CD4-positive, alpha-beta T cell treated with Interleukin-17A for 1 hour (primary cell): ENCODE data around the gene ACSL4.
A peak's percentile ranks its signal among the peaks of the same experiment; 100 is the strongest.
"Not testable (repeated sequence)": the region's sequence is repeated elsewhere in the genome, so short reads cannot be mapped to it uniquely, and the experiment has no call there.

Experiments used
- DNase-seq: peaks from one replicate; pipeline ENCODE4 v3.0.0-alpha.2; 2020

The ACSL4 gene

GRCh38 chrX:109660435-109661143, 72.5 kb downstream of the ACSL4 start:
- DNase-seq = no peak

DNA sequence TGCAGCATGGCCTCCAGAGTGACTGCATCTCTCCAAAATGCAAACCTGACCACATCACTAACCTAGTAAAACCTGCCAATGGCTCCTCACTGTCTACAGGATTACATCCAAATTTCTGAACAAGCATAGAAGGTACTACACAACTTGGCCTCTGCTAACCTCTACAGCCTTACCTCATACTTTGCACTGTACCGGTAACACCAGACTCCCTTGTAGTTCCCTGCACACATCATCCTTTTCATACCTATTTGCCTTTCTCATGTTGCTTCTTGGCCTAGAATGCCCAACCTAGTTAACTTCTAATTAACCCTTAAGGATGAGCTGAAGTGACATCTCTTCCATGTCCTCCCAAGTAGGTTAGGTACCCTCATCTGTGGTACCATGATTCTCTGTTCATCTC, 74.7 kb downstream of the ACSL4 start:
- no peak for DNase-seq

GRCh38 chrX:109657364-109657763, 75.7 kb downstream of the ACSL4 start:
- DNase-seq = not testable (repeated sequence)

DNA sequence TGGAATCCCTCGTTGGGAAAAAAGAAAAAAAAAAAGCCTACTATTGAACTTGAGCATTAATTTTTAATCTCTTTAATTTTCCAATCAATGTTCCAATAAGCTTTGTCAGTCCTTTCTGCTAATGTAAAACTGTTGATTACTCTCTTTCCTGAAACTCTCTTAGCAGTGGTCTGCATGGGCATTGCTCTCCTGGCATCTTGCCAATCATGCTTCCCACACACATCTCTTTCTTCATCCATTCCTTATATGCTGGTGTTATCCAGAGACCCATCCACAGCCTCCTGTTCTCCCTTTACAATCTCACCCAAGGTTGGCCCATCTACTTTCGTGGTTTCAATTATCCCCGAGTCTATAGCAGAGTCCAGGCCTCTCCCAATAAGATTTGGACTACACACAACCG, 76.3 kb downstream of the ACSL4 start:
- DNase-seq = no peak

DNA sequence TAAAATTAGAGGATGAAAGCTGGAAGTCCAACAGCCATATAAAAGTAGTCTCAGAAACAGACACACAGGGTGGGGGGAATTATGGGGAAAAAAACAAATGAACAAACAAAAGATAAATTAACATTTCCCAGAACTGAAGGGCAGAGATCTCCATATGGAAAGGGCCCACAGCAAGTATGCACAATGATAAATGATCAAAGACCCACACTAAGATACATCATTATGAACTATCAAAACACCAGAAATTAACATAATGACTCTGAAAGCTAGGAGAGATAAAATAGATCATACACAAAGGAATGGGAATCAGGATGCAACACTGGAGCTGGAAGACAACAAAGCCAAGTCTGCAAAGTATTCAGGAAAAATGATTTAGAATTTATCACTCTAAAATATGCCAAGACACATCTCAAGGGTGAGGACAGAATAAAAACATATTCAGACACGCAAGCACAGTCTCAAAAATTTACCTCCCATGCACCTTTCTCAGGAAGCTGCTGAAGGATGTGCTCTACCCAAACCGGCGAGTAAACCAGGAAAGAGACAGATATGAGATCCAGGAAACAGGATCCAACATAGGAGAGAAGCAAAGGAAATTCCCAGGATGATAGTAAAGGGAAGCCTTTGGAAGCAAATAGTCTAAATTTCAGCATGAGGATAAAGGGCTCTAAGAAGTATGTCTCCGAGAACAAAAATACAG, 77.4 kb downstream of the ACSL4 start:
- no peak for DNase-seq

- no peak for DNase-seq
Observed at GRCh38 chrX:109654516-109655109, 78.4 kb downstream of the ACSL4 start.

DNA sequence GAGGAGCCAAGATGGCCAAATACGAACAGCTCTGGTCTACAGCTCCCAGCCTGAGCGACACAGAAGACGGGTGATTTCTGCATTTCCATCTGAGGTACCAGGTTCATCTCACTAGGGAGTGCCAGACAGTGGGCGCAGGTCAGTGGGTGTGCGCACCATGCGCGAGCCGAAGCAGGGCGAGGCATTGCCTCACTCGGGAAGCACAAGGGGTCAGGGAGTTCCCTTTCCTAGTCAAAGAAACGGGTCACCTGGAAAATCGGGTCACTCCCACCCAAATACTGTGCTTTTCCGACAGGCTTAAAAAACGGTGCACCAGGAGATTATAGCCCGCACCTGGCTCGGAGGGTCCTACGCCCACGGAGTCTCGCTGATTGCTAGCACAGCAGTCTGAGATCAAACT, 88.4 kb downstream of the ACSL4 start:
- not testable (repeated sequence) for DNase-seq

DNA sequence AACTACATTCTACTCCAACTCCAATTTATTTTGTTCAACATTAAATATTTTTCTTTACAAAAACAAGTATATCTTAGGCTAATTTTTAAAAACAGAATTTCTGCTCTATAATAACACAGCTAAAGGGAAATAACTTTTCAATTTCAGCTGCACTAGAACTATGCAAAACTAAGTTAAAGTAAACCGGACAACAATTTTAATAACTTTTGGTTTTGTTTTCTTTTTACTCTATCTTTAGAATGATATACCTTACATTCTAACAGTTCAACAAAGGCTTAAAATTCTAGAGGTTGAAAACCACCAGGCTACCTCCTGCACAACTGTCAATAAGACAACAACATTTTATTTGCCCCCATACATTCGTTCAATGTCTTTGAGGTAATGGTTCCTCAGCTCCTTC, 89.4 kb downstream of the ACSL4 start:
- DNase-seq = no peak

- DNase-seq = no peak
Observed at GRCh38 chrX:109638158-109638557, 94.9 kb downstream of the ACSL4 start.

DNA sequence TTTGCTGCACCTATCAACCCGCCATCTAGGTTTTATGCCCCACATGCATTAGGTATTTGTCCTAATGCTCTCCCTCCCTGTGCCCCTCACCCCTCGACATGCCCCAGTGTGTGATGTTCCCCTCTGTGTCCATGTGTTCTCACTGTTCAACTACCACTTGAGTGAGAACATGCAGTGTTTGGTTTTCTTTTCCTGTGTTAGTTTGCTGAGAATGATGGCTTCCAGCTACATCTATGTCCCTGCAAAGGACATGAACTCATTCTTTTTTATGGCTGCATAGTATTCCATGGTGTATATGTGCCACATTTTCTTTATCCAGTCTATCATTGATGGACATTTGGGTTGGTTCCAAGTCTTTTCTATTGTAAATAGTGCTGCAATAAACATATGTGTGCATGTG, 95.6 kb downstream of the ACSL4 start:
- DNase-seq = not testable (repeated sequence)

GRCh38 chrX:109635146-109635545, 97.9 kb downstream of the ACSL4 start:
- peak; percentile 3 for DNase-seq

DNA sequence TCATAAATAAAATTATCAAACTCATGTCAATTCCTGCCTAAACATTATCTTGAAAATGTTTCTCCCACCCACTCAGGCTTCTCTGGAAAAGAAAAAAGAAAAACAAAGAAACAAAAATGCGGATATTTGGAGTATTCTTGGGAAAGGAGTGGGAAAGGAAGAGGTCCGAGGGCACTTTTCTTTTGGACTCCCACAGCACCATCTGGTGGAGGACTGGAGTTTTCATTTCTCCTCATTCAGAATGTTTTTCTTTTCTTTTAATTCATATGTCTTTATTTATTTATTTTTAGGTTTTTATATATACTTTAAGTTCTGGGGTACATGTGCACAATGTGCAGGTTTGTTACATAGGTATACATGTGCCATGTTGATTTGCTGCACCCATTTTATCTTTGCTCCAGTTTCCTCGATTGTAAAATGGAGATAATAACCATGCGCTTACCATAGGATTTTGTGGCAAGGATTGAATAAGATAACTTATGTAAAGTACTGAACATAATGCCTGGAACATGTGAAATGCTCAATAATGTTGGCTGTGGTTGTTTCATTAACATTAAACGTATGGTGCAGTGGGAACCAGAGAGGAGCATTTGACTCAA, 100.1 kb downstream of the ACSL4 start:
- DNase-seq = no peak

DNA sequence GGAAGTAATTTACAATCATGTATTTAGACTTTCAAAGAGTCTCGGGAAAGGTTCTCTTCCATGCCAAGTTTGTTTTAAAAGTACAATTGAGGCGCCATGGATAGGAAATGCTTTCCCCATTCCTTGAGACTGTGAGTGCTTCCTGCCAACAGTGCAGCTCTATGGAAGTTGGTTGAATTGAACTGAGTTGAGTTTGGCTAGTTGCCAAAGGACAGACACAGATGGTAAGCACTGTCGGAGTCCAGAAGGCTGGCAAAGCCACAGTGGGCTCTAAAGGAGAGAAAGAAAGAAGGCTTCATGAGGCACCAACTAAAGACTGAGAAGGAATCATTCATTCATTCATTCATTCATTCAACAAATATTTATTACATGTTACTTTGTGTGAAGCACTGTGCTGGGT, 103.7 kb downstream of the ACSL4 start:
- no peak for DNase-seq

GRCh38 chrX:109626637-109627036, 106.4 kb downstream of the ACSL4 start:
- DNase-seq = no peak

DNA sequence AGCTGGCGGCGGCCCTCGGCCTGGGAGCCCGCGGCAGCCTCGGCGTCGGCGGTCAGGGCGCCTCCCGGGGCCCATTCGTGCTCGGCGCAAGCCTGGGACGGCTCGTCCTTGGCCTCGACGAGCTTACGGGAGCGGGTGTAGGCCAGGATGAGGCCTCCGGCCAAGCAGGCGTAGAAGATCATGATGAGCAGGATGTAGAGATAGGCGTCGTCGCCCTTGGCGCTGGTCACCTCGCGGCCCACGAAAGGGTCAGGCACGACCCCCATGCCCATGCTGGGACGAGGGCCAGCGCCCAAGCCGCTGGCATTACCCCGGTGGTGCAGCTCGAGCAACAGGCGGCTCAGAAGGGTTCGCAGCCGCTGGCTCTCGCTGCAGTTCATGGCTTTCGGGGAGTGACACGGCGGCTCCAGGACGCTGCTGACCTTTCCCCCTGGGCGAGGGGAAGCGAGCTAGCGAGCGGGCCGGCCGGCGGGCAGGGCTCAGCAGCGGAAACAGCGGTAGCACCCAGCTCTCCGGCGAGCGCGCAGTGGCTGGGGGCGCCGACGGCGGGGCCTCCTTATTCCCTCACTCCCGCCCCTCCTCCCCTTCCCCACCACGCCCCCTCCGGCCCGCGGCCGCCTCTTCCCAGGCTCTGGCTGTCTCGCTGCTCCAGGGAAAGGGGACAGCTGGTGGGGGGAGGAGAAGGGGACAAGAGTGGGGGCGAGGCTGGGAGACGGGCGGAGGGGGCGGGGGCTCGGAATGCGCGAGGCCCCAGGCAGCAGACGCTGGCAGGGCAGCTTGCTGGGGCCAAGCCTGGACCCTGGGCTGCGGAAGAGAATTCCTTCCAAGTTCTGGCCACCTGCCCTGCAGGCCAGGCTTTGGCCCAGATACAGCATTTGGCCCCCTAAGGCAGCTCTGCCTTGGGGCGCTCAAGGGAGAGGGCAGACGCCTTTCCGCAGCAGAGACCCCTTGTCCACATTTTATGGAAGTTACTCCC, 108.1 kb downstream of the ACSL4 start, which contains the start of gene KCNE5:
Gene KCNE5, minus strand, starts transcription at position 532 of the 976 bp plus-strand sequence. Its CDS starts 152 bp downstream, at position 380.
- DNase-seq = no peak

- no peak for DNase-seq
Observed at GRCh38 chrX:109623997-109624396, 109.1 kb downstream of the ACSL4 start.

GRCh38 chrX:109622270-109622669, 110.8 kb downstream of the ACSL4 start:
- DNase-seq = no peak

- DNase-seq = no peak
Observed at GRCh38 chrX:109619771-109620170, 113.3 kb downstream of the ACSL4 start.

- DNase-seq = no peak
Observed at GRCh38 chrX:109614951-109615350, 118.1 kb downstream of the ACSL4 start.

DNA sequence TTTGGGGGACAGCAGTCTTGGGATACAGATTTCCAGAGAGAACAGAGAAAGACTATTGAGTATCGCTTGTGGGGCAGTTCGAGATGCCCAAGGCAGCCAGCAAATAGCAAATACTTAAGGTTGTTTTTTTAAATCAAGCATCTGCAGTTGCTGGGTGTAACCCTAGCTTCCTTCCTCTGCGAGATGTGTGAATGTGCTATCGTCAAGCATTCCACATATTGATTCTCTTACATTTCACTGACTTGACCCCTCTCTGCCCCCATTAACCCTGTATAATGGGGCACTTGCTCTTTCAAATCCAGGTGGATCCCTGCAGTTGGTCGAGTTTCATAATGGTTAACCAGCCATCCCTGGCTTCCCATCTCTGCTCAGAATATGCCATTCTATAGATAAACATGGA, 131.6 kb downstream of the ACSL4 start:
- DNase-seq = no peak

GRCh38 chrX:109600237-109600651, 132.8 kb downstream of the ACSL4 start:
- DNase-seq = no peak

GRCh38 chrX:109596015-109596414, 137.0 kb downstream of the ACSL4 start:
- DNase-seq = no peak
